ENCODE data around the gene DDIT3. TPM values are rescaled to one million over a fixed set of nuclear protein-coding genes. Genes with fewer than 3 reads are reported as not detected.

Gene DDIT3
- total and polyA plus RNA-seq, 2 of the 4 experiments (the other 2 are of a cell fraction), result 19.4 to 54.4 TPM

GRCh38 chr12:57491393-57492280 is 28.7 kb downstream of the DDIT3 start:
- TF ChIP-seq MAFK (IDR thresholded peaks at IDR 0.05; ENCODE audit: low read depth, low read length) (no peak), MAZ (IDR thresholded peaks at IDR 0.05; ENCODE audit: borderline replicate concordance, low read depth, low read length) (no peak), CTCF (conservative IDR thresholded peaks at IDR 0.05; ENCODE audit: low read depth, low read length) (0 out of 2 replicates have a peak, but pooled peaks have one; percentile 14), CHD1 (IDR thresholded peaks at IDR 0.05; ENCODE audit: low read depth, low read length) (no peak), ELK1 (IDR thresholded peaks at IDR 0.05; ENCODE audit: borderline replicate concordance, low read depth, low read length) (no peak)

More at GRCh38 chr12:57491393-57492280, 28.7 kb downstream of the DDIT3 start:
- no peak overlapping the region; the same call in 1 of the 2 replicates for H3K56ac ChIP-seq (ENCODE audit: extremely low read depth, insufficient read depth, low read length)
- H2AFZ ChIP-seq (replicated peaks; ENCODE audit: low read length, poor library complexity), result no peak overlapping the region
- dilution Hi-C loops (cut with HindIII; ENCODE audit: low sequenced_read_pairs, unreplicated experiment) (no loop called here), in situ Hi-C loops (cut with MboI; ENCODE audit: low sequenced_read_pairs) (no loop called here), intact Hi-C loops (cut with micrococcal nuclease) (no loop called here)
- H3K4me1 ChIP-seq (ENCODE audit: control insufficient read depth, insufficient read depth, low read length), result peaks cover 6% of the 10 kb centered on the region
- no peak overlapping the region for H3K4me2 ChIP-seq (ENCODE audit: low read depth, low read length)
- CTCF ChIA-PET, result no interaction called here
- no peak overlapping the region for H2AK5ac ChIP-seq (ENCODE audit: low read depth, low read length)
- no peak overlapping the region for H4K91ac ChIP-seq (ENCODE audit: insufficient read depth, low read depth, low read length)
- H3K27me3 ChIP-seq (ENCODE audit: control insufficient read depth, insufficient read depth, low read length), result no peaks in the 10 kb centered on the region
- H3K18ac ChIP-seq (ENCODE audit: low read depth, low read length), result no peak overlapping the region
- H3K79me1 ChIP-seq (ENCODE audit: low read depth in 1 of 2, low read length in 2 of 2), result peaks cover 37 to 55% of the 10 kb centered on the region in 2 experiments
- no peak overlapping the region for H2BK5ac ChIP-seq (ENCODE audit: low read depth, low read length, poor library complexity, severe bottlenecking)
- H3K4me3 ChIP-seq (ENCODE audit: insufficient read depth, low read depth, low read length), result no peak overlapping the region
- no peak overlapping the region for H3K9ac ChIP-seq (ENCODE audit: low read depth, low read length)
- no peak overlapping the region for H4K5ac ChIP-seq (ENCODE audit: low read depth, low read length)
- no peak overlapping the region for H4K8ac ChIP-seq (ENCODE audit: low read depth in 2 of 2, low read length in 2 of 2)
- H2BK120ac ChIP-seq (ENCODE audit: low read depth, low read length), result no peak overlapping the region
- no peak overlapping the region for H2BK15ac ChIP-seq (ENCODE audit: low read depth, low read length)
- H3K36me3 ChIP-seq (ENCODE audit: control insufficient read depth, insufficient read depth, low read length), result peaks cover 38% of the 10 kb centered on the region
- H3K27ac ChIP-seq (ENCODE audit: insufficient read depth, low read length), result no peak overlapping the region
- ATAC-seq (ENCODE audit: low read depth) (no peak), DNase-seq (no peak)
- H3K23ac ChIP-seq (ENCODE audit: low read depth, low read length), result no peak overlapping the region
- H2BK20ac ChIP-seq (ENCODE audit: low read depth, low read length), result no peak overlapping the region
- H3K4ac ChIP-seq (ENCODE audit: low read depth, low read length), result no peak overlapping the region
- no peak overlapping the region for H2AK9ac ChIP-seq (replicated peaks; ENCODE audit: low read depth, low read length, poor library complexity)
- no peak overlapping the region for H3K14ac ChIP-seq (replicated peaks; ENCODE audit: low read depth, low read length)
- peaks cover 26% of the 10 kb centered on the region; the same call in 1 of the 2 replicates for H4K20me1 ChIP-seq (ENCODE audit: insufficient read depth, low read length)
- H3K9me1 ChIP-seq (ENCODE audit: insufficient read depth, low read length), result peaks cover 15% of the 10 kb centered on the region
- POLR2A ChIA-PET (ENCODE audit: unreplicated experiment), result no interaction called here
- WGBS, 2 experiments (ENCODE audit: extremely low coverage in 2 of 2, insufficient read length in 1 of 2), result 100% methylated on average over 1 of the region's 15 CpGs; no CpG with 5 or more reads in 1 of the 2 experiments
- BruUV-seq (replicated peaks), result TSS peak; percentile 7
- no peaks in the 10 kb centered on the region for H3K9me3 ChIP-seq (ENCODE audit: control insufficient read depth, insufficient read depth, low read length)

Data from IMR-90 (cell line).